Loucy (cell line): ENCODE measurements around the gene TOM1L1.

Source experiments
- CTCF ChIP-seq: fragments of 200-600 bp; sonication (generic); conservative IDR thresholded peaks from 2 replicates; pipeline ENCODE4 v1.5.1; 2014; ENCODE audit warnings: mild to moderate bottlenecking, antibody characterized with exemption, low read length
- EZH2phosphoT487 ChIP-seq: fragments of 200-600 bp; IDR thresholded peaks from 2 replicates; pipeline ENCODE4 v1.6.1; 2018; ENCODE audit warnings: antibody characterized with exemption, mild to moderate bottlenecking, moderate library complexity, borderline replicate concordance

- no peak for TF ChIP-seq CTCF
- no peak for TF ChIP-seq EZH2phosphoT487
These were observed 77.1 kb downstream of the TOM1L1 start for GRCh38 chr17:54977744-54978143.
